ENCODE data around the gene FLOT2. TPM values are rescaled to one million over a fixed set of nuclear protein-coding genes. Genes with fewer than 3 reads are reported as not detected.

FLOT2 gene
- total and polyA plus RNA-seq, 2 of the 8 experiments (the other 6 are each of a cell fraction or from before 2014, with no cell fraction given), result 116 to 189 TPM

GRCh38 chr17:28882154-28882895, 15.2 kb downstream of the FLOT2 start:
- Histone ChIP-seq H4K5ac (ENCODE audit: insufficient read length, low read depth, low read length) (no peak overlapping the region), H3K4me2 (ENCODE audit: insufficient read depth in 1 of 2, low read depth in 2 of 2, low read length in 2 of 2) (no peak overlapping the region), H3K27me3 (replicated peaks in 1 of 4; ENCODE audit: control insufficient read depth in 3 of 4, extremely low read depth in 1 of 4, insufficient read depth in 3 of 4, low read length in 3 of 4) (no peaks in the 10 kb centered on the region), H2BK120ac (replicated peaks; ENCODE audit: low read depth, low read length) (no peak overlapping the region), H2BK15ac (ENCODE audit: low read length) (no peak overlapping the region), H3K79me2 (ENCODE audit: control insufficient read depth in 1 of 2, insufficient read depth in 2 of 2, low read length in 2 of 2) (no peaks in the 10 kb centered on the region), H3K9ac (replicated peaks in 1 of 4; ENCODE audit: extremely low read depth in 1 of 4, low read depth in 3 of 4, low read length in 3 of 4) (no peak overlapping the region), H3K9me3 (ENCODE audit: insufficient read depth in 2 of 2, low read depth in 1 of 2, low read length in 1 of 2) (no peaks in the 10 kb centered on the region), H3K4me3 (ENCODE audit: extremely low read depth in 1 of 4, insufficient read depth in 2 of 4, low read depth in 3 of 4, low read length in 4 of 4) (no peak overlapping the region), H2BK12ac (ENCODE audit: low read depth, low read length) (no peak overlapping the region), H4K20me1 (replicated peaks in 1 of 2; ENCODE audit: control insufficient read depth in 1 of 2, insufficient read depth in 2 of 2, low read length in 2 of 2) (peaks cover 0 to 4% of the 10 kb centered on the region in 2 experiments), H2BK20ac (ENCODE audit: low read length) (no peak overlapping the region), H4K91ac (replicated peaks; ENCODE audit: insufficient read length, low read length) (no peak overlapping the region), H3K27ac (ENCODE audit: low read depth, low read length) (no peak overlapping the region), H3K56ac (replicated peaks; ENCODE audit: insufficient read length, low read depth, low read length) (no peak overlapping the region), H4K8ac (ENCODE audit: extremely low read depth, insufficient read depth, low read length) (no peak overlapping the region), H3K18ac (ENCODE audit: extremely low read depth, low read length) (no peak overlapping the region), H2BK5ac (ENCODE audit: low read depth, low read length) (no peak overlapping the region), H3K36me3 (ENCODE audit: control insufficient read depth in 2 of 4, insufficient read depth in 4 of 4, low read length in 3 of 4) (peaks cover 9 to 34% (median 24%) of the 10 kb centered on the region in 4 experiments; a peak in 6 of 8 replicates), H3K14ac (ENCODE audit: insufficient read length) (no peak overlapping the region), H3K4me1 (replicated peaks in 1 of 4; ENCODE audit: control insufficient read depth in 3 of 4, insufficient read depth in 4 of 4, low read length in 3 of 4) (no peaks in the 10 kb centered on the region; a peak in 4 of 7 replicates), H2AK5ac (ENCODE audit: low read depth, low read length) (no peak overlapping the region), H2AFZ (ENCODE audit: low read length) (no peak overlapping the region), H3K23me2 (ENCODE audit: low read depth, low read length) (no peaks in the 10 kb centered on the region), H3K4ac (replicated peaks; ENCODE audit: insufficient read length, low read depth, low read length) (no peak overlapping the region), H3K23ac (ENCODE audit: insufficient read length) (no peak overlapping the region), H3K79me1 (ENCODE audit: low read depth, low read length) (no peaks in the 10 kb centered on the region; the same call in 1 of the 2 replicates)
- DNase-seq (ENCODE audit: low read depth in 1 of 2, low spot score in 2 of 2), result no peak
- FAIRE-seq, result no peak
- WGBS, 2 experiments (ENCODE audit: extremely low coverage in 1 of 2, insufficient coverage in 1 of 2, insufficient read length in 1 of 2, insufficient replicate concordance in 2 of 2, low coverage in 1 of 2, low lambda C conversion rate in 2 of 2, missing lambda C conversion rate in 1 of 2), result 97% methylated on average over 18 of the region's 18 CpGs; no CpG with 5 or more reads in 1 of the 2 experiments
- POLR2A ChIA-PET (ENCODE audit: partially characterized antibody), result interaction anchor here (0.5 to 2.1 kb wide), 15 partner anchors 8 to 165 kb away, joined by 3 to 7 read pairs (median 4); partner anchors contain the start of genes FAM222B, FLOT2 and TRAF4
- CTCF ChIA-PET (ENCODE audit: partially characterized antibody), result interaction anchor here (0.6 to 5.7 kb wide), 14 partner anchors 13 to 162 kb away, joined by 3 to 73 read pairs (median 6); partner anchors contain the start of genes DHRS13, FLOT2, RPL23A and TLCD1

Data from H1 (cell line).